Stimulated activated CD8-positive, alpha-beta memory T cell treated with anti-CD3 and anti-CD28 coated beads, Interleukin-4, amount 100 ng/mL, for 24 hours (primary cell): Measurements from ENCODE around the gene RANBP9.

Experiments
- DNase-seq: peaks from one replicate; pipeline ENCODE4 v3.0.0-alpha.2; 2020; ENCODE audit warnings: low read depth

Gene RANBP9

GRCh38 chr6:13600036-13600435 is 111.6 kb downstream of the RANBP9 start:
- DNase-seq: no peak

GRCh38 chr6:13597073-13597472 is 114.6 kb downstream of the RANBP9 start:
- no peak for DNase-seq

GRCh38 chr6:13593720-13594119 is 117.9 kb downstream of the RANBP9 start:
- no peak for DNase-seq

- no peak for DNase-seq
Observed at GRCh38 chr6:13593103-13593502, 118.5 kb downstream of the RANBP9 start.

- DNase-seq: no peak
Observed at GRCh38 chr6:13591205-13591921, 120.3 kb downstream of the RANBP9 start.

GRCh38 chr6:13590574-13591153 is 121.0 kb downstream of the RANBP9 start:
- DNase-seq: no peak

- DNase-seq: no peak
Observed at GRCh38 chr6:13589801-13590200, 121.8 kb downstream of the RANBP9 start.

- DNase-seq: no peak
Observed at GRCh38 chr6:13586603-13587542, 124.8 kb downstream of the RANBP9 start.

GRCh38 chr6:13581700-13582229 is 129.9 kb downstream of the RANBP9 start:
- no peak for DNase-seq

- no peak for DNase-seq
Observed at GRCh38 chr6:13579911-13580310, 131.7 kb downstream of the RANBP9 start.

GRCh38 chr6:13577926-13578325 is 133.7 kb downstream of the RANBP9 start:
- DNase-seq: no peak

GRCh38 chr6:13576017-13576416 is 135.6 kb downstream of the RANBP9 start:
- no peak for DNase-seq

- DNase-seq: no peak
Observed at GRCh38 chr6:13575377-13575775, 136.3 kb downstream of the RANBP9 start.

- DNase-seq: peak; percentile 50
Observed at GRCh38 chr6:13574571-13575376, 136.9 kb downstream of the RANBP9 start, which contains the start of gene SIRT5. Gene SIRT5 (plus strand): TSS chr6:13574601. CDS start chr6:13584111, 9,510 bp downstream.

GRCh38 chr6:13574149-13574570 is 137.5 kb downstream of the RANBP9 start:
- peak; percentile 91 for DNase-seq

- DNase-seq: no peak
Observed at GRCh38 chr6:13573669-13574110, 137.9 kb downstream of the RANBP9 start.

GRCh38 chr6:13572951-13573654 is 138.5 kb downstream of the RANBP9 start:
- no peak for DNase-seq

- no peak for DNase-seq
Observed at GRCh38 chr6:13572240-13572639, 139.4 kb downstream of the RANBP9 start.
